OCI-LY7 (cell line): ENCODE results near the gene PACS1.

Experiments used
- CTCF ChIP-seq: fragments of 200-600 bp; sonication (generic); conservative IDR thresholded peaks from 2 replicates; pipeline ENCODE4 v1.5.1; 2014; ENCODE audit warnings: mild to moderate bottlenecking, antibody characterized with exemption, low read length, moderate library complexity, mixed read lengths
- EZH2phosphoT487 ChIP-seq: fragments of 200-600 bp; sonication (generic); IDR thresholded peaks from 2 replicates; pipeline ENCODE4 v1.6.1; 2018; ENCODE audit warnings: low read depth, borderline replicate concordance, mild to moderate bottlenecking, mixed run types, antibody characterized with exemption, low read length, moderate library complexity, mixed read lengths

GRCh38 chr11:66264383-66264782, 194.3 kb downstream of the PACS1 start:
- TF ChIP-seq CTCF = no peak
- no peak for TF ChIP-seq EZH2phosphoT487
